Activated CD4-positive, alpha-beta T cell treated with anti-CD3 and anti-CD28 coated beads, Interleukin-2, amount 50 U/mL, for 48 hours (primary cell): ENCODE results near the gene TTC22.
"Not testable (repeated sequence)": the region's sequence is repeated elsewhere in the genome, so short reads cannot be mapped to it uniquely, and the experiment has no call there.

Source experiments
- DNase-seq, 2 experiments: peaks; one replicate each; pipeline ENCODE4 v3.0.0-alpha.2; 2020

The TTC22 gene

DNA sequence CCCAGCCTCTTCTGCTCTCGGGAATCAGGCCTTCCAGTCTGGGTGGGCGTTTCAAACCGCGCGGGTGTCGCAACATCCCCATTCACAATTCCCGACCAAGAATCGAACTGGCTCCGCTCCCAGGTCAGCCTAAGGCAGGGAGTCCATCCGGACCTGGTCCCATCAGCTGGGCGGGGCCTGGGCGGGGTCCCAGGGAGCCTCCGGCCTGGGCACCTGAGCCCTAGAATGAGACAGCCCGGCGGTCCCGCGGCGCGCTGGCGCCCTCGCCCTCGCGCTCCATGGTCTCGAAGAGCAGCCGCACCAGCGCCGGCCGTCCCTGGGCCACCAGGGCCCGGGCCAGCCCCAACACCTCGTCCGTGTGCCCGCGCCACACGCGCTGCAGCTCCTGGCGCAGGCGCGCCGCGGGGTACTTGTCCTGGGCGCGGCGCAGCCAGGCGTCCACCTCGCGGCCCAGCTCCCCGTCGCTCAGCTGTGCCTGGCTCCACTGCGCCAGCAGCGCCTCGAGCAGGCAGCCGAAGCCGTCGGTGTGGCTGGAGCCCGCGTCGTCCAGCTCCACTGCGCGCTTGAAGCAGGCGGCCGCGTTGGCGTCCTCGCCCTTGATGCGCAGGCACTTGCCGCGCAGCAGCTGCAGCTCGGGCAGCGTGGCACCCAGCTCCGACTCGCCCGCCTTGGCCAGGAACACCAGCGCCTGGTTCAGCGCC lies 19.9 kb downstream of the TTC22 start:
- DNase-seq: no peak

DNA sequence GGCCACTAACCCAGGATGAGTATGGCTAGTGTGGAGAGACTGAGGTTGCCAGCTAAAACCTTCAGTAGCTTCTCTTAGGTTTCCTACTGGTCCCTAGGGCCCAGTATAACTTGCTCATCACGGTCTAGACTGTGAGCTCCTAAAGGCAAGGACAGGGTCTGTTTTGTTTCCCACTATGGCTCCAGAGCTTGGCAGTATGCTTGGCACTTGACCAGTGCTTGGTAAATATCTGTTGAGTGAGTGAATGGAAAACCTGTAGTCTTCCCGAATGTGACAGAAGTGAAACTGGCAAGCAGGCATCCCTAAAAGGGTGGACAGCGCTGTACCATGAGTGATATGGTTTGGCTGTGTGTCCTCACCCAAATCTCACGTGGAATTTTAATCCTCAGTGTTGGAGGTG lies 23.7 kb downstream of the TTC22 start:
- DNase-seq: no peak

DNA sequence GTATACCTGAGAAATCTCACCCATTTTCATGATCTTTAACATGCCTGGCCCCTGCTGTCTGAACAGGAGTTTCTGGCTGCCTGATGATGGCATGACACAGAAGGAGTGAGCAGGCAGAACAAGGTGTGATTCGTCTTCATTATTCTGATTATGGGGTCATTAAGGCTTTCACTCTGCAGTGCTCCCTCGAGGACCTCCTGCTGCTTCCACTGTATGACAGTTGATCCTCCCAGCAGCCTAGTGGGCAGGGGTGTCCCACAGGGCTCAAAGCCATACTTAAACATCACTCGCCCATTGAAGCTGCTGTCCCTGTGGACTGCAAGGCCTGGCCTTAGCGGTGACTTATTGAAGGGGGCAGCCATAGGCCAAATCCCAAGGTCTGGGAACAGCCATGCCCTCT lies 24.1 kb downstream of the TTC22 start:
- DNase-seq: no peak

DNA sequence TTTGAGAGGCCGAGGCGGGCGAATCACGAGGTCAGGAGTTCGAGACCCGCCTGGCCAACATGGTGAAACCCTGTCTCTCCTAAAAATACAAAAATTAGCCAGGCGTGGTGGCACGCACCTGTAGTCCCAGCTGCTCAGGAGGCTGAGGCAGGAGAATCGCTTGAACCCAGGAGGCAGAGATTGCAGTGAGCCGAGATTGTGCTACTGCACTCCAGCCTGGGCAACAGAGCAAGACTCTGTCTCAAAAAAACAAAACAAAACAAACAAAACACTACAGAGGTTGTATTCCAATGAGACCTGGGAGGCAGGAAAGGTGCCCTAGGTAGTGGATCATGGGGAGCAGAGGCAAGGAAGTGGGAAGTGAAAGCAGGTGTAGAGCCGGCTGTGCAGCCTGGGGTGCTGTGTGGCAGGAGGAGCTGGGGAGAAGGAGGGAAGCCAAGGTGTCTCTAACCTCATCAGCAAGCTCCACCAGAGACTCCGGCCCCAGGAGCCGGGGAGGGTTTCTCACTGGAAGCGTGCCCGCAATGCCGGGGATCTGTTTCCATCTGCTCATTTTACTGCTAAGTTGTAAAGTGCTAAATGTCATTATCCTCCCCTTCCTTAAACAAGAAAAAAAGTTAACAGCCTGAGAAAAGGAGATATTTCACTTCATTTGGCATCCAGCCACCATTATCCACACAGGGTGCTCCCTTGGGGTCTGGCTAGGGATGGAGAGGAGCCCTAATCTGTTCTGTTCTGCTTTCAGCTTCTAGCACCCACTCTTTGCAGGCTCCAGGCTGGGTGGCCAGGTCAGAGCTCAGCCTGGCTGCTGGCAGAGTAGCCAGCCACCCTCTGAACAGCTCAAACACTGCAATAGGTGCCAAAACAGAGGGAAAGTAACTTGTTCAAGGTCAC lies 25.0 kb downstream of the TTC22 start:
- DNase-seq: not testable (repeated sequence)

DNA sequence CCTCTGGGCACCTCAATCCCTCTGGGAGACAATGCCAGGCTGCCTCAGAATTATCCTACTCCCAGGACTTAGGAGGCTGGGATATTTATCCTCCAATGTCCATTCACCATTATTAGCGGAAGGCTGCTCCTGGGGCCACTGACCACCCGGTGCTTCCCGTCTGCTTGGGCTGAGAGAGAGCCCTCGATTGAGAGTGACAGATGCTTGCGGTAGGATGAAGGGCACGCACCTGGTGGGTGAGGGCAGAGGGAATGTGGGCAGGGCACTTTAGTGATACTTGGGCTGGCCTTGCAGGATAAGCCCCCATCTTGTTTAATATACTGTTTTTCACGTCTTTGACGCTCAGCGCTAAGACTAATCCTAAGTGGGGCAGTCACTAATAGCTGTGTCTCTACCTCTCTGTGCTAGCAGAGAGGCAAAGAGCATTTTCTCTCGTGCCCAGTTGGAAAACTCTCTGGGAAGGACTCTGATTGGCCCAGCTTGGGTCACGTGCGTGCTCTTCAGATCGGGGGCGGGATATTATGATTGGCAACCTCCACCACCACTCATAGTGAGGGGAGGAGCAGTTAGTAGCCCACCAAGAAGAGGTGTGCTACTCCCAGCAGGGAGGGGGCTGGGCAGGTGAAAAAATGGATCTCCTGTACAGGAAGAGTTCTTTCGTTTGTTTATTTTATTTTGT lies 26.2 kb downstream of the TTC22 start:
- DNase-seq: no peak

DNA sequence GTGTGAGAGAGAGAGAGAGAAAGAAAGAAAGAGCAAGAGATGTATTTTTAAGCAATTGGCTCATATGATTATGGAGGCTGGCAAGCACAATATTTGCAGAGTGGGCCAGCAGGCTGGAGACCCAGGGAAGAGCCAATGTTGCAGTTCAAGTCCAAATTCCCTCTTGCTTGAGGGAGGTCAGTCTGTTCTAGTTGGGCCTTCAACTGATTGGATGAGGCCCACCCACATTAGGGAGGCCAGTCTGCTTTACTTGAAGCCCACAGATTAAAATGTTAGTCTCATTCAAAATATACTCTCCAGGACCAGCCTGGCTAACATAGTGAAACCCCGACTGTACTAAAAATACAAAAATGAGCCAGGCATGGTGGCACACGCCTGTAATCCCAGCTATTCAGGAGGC lies 28.2 kb downstream of the TTC22 start:
- DNase-seq: no peak

DNA sequence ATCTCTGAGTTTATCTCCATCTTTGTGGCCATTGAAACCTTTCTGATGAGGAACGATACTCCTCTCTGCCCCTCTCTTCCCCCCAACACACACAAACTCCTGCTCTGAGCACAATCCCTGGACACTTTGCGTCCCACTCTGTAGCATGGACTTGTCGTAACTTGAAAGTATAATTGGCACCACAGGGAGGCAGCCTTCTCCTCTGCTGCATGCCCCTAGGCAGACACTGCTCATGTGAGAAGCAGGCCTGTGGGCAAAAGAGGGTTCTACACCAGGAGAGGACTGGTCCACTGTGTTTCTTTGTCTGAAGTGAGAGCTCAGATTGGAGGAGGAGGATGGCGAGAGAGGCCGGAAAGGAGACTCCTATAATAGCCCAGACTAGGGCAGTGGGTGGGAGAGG lies 33.0 kb downstream of the TTC22 start:
- DNase-seq: no peak

DNA sequence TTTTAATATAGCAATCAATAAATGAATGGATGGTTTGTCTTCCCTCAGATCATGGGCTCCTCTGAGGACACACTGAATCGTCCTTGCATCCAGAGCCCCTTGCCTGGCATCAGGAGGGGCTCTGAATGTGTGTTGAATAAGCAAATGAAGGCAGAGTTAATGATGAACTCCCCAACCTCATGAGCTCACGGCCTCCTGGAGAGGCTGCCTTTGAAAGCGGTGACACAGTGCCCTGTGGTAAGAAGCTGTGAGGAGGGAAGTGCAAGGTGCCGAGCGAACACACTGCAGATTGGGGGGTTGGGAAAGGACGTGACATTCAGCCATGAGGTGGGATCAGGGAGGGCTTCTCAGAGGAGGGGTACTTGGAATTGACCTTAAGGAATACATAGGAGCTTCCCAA lies 33.6 kb downstream of the TTC22 start:
- no peak for DNase-seq

DNA sequence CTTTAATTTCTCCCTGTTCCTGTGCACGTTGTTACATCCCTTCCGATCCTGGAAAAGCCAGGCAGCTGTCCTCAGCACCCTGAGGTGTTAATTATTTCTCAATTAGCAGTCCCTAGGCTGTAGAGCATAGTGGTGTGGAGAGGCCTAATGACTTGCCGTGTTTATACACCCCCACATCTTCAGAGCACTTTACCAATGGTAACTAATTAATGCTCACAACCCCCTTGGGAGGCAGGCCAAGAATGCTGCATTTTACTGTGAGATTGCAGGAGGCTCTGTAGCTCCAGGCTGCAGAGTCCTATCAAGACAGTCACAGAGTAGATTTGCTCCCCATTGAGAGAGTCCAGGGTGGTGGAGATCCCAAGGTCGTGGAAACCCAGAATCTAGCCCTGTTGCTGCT lies 34.4 kb downstream of the TTC22 start:
- DNase-seq: no peak

DNA sequence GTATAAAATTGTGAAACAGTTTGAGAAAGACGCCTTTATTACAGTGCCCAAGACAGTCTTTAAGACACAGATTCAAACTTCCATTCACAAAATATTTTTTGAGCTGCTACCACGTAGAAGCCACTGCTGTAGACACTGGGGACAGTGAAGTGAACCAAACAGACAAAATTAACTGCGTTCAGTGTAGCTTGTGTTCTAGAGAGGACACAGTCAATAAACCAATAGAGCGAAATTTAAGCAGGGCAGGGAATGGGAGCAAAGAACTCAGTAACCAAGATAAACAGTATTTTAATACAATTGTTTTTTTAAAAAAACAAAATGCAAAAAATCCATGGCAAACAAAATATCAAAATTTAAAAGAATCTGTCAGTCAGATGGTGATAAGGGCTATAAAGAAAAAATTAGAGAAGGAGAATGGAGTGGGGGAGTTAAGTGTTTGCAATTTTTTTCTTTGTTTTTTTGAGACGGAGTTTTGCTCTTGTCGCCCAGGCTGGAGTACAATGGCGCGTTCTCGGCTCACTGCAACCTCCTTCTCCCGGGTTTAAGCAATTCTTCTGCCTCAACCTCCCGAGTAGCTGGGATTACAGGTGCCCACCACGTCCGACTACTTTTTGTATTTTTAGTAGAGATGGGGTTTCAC lies 36.1 kb downstream of the TTC22 start:
- no peak for DNase-seq

DNA sequence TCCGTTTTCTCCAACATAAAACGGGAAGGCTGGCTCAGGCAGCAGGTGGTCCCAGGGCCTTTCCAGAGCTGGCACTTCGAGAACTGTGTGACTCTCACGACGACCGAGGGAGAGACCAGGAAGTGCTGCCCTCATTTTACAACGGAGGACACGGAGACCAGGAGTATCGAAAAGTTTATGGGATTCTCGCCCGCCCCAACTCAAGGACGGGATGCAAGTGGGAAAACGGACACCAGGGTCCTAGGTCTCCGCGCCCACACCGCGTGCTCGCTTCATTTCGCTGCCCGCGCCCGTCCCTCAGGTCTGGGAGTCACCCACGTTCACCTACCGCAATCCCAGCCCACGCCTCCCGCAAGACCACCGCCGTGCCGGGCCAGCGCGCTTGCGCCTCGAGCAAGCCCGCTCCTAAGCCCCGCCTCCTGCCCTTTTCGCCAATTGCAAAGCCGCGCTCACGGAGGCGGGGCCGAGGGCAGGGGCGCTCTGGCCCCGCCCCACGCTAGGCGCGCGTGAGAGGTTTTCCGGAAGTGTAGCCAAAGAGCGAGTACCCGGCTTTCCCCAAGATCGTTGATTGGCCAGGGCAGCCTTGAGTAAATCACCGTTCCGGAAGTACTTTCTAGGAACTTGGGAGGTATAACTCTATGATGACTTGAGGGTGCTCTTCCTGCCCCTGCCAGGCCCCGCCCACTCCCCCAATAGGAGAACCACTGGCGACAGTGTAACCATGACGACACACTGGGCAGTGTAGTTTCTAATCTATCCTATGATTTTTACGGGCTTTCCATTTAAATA lies 36.8 kb downstream of the TTC22 start, which contains the start of gene PARS2:
Gene PARS2, minus strand, starts transcription at position 391 of the 789 bp plus-strand sequence. CDS start 5,362 bp downstream, outside the sequence.
- peak; percentile 97 for DNase-seq

DNA sequence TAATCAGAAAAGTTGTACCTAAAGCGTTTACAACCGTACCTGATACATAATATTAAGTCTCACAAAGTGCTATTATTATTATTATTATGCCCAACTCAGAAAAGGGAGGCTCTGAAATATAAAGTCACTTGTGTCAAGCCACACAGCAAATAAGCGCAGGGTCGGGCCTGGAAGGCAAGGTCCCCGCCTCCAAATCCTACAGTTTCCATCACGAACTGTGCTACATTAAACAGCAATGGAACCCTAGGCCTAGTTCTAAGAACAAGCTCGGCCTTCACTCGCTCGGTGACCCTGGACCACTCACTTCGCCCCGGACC lies 37.3 kb downstream of the TTC22 start:
- no peak for DNase-seq

DNA sequence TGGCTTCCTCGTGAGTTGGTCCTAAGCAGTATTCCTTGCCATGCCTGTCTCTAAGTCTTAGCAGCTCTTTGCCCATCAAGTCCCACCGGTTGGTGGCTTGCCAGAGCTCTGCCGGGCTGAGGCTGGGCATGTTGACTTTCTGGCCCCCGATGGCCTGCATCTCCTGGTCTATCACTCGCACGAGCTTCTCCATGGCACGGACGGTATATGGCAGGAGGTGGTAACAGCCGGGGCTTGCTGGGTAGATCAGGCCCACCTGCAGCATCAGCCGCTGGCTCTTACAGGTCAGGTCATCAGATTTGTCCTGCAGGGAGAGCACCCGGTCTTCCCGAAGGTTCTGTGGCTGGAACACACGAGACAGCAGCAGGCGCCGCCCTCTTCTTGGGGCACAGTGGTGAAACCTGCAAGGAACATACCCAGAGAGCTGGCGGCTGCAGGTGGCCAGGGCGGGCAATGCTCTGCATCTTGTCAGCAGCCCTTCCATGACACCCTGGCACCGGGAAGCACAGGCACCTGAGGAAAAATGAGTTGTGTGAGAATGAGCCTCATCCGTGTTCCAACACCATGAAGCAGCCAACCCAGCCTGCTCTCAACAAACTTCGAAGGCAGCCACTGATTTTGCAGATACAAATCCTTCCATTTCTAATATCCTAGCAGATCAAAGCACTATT lies 42.3 kb downstream of the TTC22 start:
- no peak for DNase-seq

DNA sequence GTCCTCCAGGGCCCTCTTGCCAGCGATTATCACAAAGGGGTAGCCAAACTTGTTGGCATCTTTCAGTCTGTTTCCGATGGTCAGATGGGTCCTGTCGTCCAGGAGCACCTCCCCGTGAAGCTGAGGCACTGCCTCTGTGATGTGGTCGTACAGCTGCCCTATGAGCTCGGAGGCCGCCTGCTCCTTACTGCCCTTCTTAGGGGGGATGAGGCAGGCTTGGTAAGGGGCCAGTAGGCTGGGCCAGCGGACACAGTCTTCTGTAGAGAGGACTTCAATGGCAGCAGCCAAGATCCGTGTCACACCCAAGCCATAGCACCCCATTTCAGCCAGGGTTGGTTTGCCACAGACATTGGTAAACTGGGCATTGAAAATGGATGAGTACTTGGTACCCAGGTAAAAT lies 43.3 kb downstream of the TTC22 start:
- DNase-seq: no peak

DNA sequence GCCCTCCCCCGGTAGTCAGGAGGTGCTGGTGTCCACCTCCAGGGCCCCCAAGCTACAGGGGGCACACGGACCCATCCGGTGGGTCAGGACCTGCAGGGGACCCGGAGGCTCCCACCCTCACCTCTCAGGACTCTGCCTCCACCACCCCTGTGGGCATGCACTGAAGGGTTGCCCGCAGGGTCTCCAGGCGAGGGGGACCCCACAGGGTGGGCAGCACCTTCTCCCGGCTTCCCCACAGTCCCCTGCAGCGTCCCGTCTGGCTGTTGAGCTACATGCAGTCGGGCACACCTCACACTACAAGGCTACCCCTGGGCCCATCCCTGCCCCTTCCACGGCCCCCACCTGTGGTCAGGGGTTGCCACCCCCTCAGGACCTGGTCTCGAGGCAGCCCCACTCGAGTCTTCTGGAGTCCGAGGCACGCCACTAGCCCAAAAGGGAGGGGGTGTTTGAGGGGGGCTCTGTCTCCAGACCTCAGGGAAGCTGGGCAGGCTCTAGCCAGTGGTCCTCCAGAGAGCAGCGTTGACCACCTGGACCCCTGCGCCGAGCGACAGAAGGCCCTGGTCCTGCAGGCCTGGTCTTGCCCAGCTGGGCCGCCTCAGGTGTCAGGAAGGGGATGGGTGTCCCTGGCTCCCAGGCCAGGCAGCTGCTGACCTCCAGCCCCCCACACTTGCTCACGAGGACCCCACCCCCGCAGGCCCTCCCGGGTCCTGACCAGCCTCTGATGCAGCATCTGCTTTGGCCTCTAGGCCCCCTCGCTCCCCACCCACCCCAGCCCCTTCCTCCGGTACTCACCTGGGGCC lies 46.4 kb downstream of the TTC22 start:
- no peak for DNase-seq

DNA sequence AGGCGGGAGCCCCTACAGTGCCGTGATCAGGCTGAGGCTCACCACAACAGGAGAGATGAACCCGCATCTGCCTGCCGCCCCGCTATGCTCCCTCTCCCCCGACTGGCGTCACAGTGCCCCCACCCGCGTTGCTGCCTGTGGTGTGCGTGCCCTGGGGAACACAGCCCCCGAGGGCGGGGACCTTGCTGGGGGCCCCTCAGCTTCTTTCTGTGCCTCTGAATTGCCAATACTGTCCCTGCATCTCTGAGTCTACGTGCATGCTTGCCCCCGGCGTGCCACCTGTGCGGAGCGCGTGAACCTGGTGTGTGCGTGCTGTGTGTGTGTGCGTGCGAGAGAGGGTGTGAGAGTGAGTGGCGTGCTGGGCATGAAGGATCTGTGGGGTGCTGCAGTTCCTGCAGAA lies 47.1 kb downstream of the TTC22 start:
- DNase-seq: no peak

DNA sequence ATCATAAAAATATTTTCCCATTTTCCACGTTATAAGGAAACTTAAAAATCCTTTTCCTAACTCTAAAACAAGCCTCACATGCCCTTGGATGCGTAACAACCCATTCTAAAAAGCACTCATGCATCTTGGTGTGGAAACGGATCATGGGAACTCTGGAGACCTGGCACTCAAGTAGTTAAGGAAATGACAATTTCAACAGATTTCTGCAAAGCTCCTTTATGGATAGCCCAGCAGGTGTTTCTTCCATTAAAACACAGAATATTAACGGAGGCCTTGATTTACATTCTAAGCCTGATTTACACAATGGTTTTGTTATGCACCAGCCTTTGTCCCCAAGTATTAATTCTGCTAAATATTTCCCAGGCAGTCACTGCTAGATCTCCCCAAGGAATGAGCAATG lies 49.7 kb downstream of the TTC22 start:
- DNase-seq: no peak

DNA sequence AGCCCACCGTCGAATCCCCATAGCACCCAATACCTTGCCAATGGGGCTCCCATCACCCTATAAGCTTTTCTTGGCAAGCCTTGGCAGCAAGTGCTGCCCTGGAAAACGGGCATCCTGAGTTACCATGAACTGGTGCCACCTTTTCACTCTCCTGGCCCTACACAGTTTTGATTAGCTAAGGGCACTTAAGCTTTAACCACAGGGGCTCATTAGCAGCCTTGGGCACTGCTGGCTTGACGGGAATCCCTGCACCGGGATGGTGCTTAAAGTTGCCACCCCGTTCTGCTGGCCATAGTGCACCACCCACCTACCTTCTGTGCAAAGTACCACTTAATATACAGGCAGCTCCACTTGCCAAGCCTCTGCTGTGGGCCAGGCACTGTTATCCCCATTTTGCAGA lies 50.5 kb downstream of the TTC22 start:
- no peak for DNase-seq

DNA sequence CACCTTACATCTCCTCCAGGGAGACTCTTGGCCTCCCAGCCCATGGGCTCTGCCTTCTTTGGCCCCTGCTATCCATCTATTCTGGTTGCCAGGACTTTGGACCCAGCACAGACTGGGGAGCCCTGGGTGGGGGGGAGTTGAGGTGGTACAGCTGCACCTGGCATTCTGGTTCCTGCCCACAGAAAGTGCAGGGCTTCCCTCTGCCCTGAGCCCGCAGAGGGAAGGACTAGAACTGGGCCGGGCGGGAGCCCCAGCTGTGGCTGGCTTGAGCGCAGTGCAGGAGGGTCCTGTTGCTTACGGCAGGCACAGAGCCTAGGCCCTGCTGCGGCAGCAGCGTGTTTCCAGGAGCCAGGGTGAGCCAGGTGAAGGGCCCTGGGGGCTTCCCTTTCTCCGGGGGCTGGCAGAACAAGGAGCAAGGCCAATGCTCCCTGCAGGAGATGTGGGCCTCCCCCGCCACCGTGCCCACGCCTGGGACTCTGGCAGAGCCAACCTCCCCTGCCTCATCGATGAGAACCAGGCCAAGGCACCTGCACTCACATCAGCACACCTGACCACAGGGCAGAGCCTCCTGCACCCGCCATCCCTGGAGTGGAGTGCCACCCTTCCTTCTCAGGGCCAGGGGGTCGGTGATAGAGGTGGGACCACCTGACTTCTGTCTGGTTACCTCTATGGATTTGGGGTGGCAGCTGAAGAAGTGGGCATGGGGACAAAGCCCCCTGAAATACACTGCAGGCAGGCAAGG lies 52.9 kb downstream of the TTC22 start:
- DNase-seq: no peak

DNA sequence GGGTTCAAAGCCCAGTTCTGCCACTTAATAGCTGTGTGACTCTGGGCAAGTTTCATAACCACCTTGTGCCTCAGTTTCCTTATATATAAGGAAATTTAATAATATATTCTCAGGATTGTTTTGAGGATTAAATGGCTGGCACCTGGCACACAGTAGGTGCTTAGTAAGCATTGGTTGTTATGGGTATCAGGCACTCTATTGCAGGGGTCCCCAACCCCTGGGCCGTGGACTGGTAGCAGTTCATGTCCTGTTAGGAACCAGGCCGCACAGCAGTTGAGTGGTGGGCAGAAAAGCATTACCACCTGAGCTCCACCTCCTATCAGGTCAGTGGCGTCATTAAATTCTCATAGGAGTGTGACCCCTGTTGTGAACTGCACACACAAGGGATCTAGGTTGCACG lies 55.3 kb downstream of the TTC22 start:
- no peak for DNase-seq
